HepG2 (cell line): Measurements from ENCODE around the gene FOSL2. TPM values are rescaled to one million over a fixed set of nuclear protein-coding genes. Genes with fewer than 3 reads are reported as not detected.

ENCODE experiments used
- ATAC-seq: fragments of 200-7000 bp; cut with Tn5 transposase; 3 replicates; pipeline ENCODE4 v1.9.1; 2020; ENCODE audit warnings: mild to moderate bottlenecking, moderate library complexity
- BruUV-seq: library from RNA; stranded (reverse); fragments of 400-500 nt; replicated peaks from 2 replicates; lab custom pipeline; 2021; lab: Mats Ljungman, UMichigan
- CTCF ChIA-PET: fragments of 300-600 bp; formaldehyde crosslinking; extraction: SDS; loops from one replicate; lab custom pipeline; 2021; ENCODE audit warnings: low total read pairs, inconsistent platforms, low intra/inter-chr PET ratio; lab: Yijun Ruan, JAX
- POLR2A ChIA-PET: fragments of 350-600 bp; sonication (Branson Sonifier 250); formaldehyde crosslinking; loops from one replicate; lab custom pipeline; 2020; ENCODE audit warnings: antibody characterized with exemption, inconsistent platforms; lab: Yijun Ruan, JAX
- DNase-seq: peaks from one replicate; pipeline ENCODE4 v3.0.0-alpha.2; 2015; ENCODE audit warnings: low spot score
- FAIRE-seq: peaks from 3 replicates; lab custom pipeline; 2011; peaks lifted over from hg19 to GRCh38; lab: Jason Lieb, UNC
- H2AFZ ChIP-seq: one replicate; pipeline ENCODE4 v1.6.1; 2011; ENCODE audit warnings: low read length, inconsistent platforms
- H3K27ac ChIP-seq: fragments of 300-600 bp; 3 replicates; pipeline ENCODE4 v1.8.0; 2011; ENCODE audit warnings: mixed run types, mild to moderate bottlenecking, mixed read lengths, low read length, inconsistent platforms; ENCODE audit not compliant: insufficient read depth; ENCODE audit errors: extremely low read length
- H3K27me3 ChIP-seq, 2 experiments: fragments of 200-600 bp in 1 of 2; 2 replicates in 1 of 2; 3 replicates in 1 of 2; pipeline versions ENCODE4 v1.6.0 to v1.8.0; 2011; ENCODE audit warnings: low read length in 2 of 2, mild to moderate bottlenecking in 2 of 2, moderate library complexity in 2 of 2, inconsistent platforms in 1 of 2; ENCODE audit not compliant: insufficient read depth in 2 of 2, control insufficient read depth in 1 of 2
- H3K36me3 ChIP-seq, 2 experiments: fragments of 200-600 bp in 1 of 2; replicated peaks in 1 of 2; 2 replicates in 1 of 2; 3 replicates in 1 of 2; pipeline versions ENCODE4 v1.5.1 to v1.8.0; 2011; ENCODE audit warnings: low read length in 2 of 2, inconsistent platforms in 1 of 2; ENCODE audit not compliant: insufficient read depth in 2 of 2, control insufficient read depth in 1 of 2
- H3K4me1 ChIP-seq: 2 replicates; pipeline ENCODE4 v1.5.1; 2012; ENCODE audit warnings: low read length, inconsistent platforms; ENCODE audit not compliant: insufficient read depth
- H3K4me2 ChIP-seq: 2 replicates; pipeline ENCODE4 v1.6.0; 2011; ENCODE audit warnings: low read depth, low read length, inconsistent platforms
- H3K4me3 ChIP-seq, 3 experiments: fragments of 200-600 bp in 1 of 3; sonication (generic), shearing (Covaris generic) in 1 of 3; replicated peaks in 1 of 3; 2 replicates each; pipeline ENCODE4 v1.5.1; 2011 to 2016; ENCODE audit warnings: low read length in 3 of 3, inconsistent platforms in 2 of 3, low read depth in 2 of 3, mild to moderate bottlenecking in 2 of 3, control low read depth in 1 of 3, mixed read lengths in 1 of 3; ENCODE audit not compliant: insufficient read depth in 1 of 3
- H3K79me2 ChIP-seq: one replicate; pipeline ENCODE4 v1.6.1; 2011; ENCODE audit warnings: low read length, inconsistent platforms; ENCODE audit not compliant: insufficient read depth
- H3K9ac ChIP-seq: 2 replicates; pipeline ENCODE4 v1.6.0; 2011; ENCODE audit warnings: mild to moderate bottlenecking, low read depth, low read length, inconsistent platforms; ENCODE audit not compliant: insufficient read depth
- H3K9me3 ChIP-seq: 2 replicates; pipeline ENCODE4 v1.5.1; 2012; ENCODE audit warnings: mild to moderate bottlenecking, low read length
- H4K20me1 ChIP-seq: 2 replicates; pipeline ENCODE4 v1.6.0; 2011; ENCODE audit warnings: inconsistent platforms, mild to moderate bottlenecking, low read length, moderate library complexity; ENCODE audit not compliant: insufficient read depth
- KDM4B ChIP-seq: sonication (generic); formaldehyde crosslinking; IDR thresholded peaks from 2 replicates; pipeline ENCODE4 v1.4.0; 2020; ENCODE audit warnings: missing genetic modification reagents
- KLF12 ChIP-seq: sonication (generic); formaldehyde crosslinking; IDR thresholded peaks from 2 replicates; pipeline ENCODE4 v1.4.0; 2020; ENCODE audit warnings: missing genetic modification reagents, borderline replicate concordance
- POLR2AphosphoS2 ChIP-seq: IDR thresholded peaks from 2 replicates; pipeline ENCODE4 v1.6.1; 2011; ENCODE audit warnings: low read depth, low read length, improper control_type of control experiment
- POLR2G ChIP-seq: fragments of 200-400 bp; formaldehyde crosslinking; IDR thresholded peaks from 2 replicates; pipeline ENCODE4 v1.6.1; 2018; ENCODE audit warnings: mild to moderate bottlenecking, low read depth, low read length, moderate library complexity
- ZNF749 ChIP-seq: sonication (generic); formaldehyde crosslinking; IDR thresholded peaks from 2 replicates; pipeline ENCODE4 v1.8.0; 2022; ENCODE audit warnings: mild to moderate bottlenecking, missing genetic modification reagents, moderate library complexity, borderline replicate concordance
- WGBS: methylation state at CpG from one replicate; pipeline ENCODE4 v1.1.6; 2017; ENCODE audit warnings: low lambda C conversion rate; 5-methylcytosine and 5-hydroxymethylcytosine counted together
- in situ Hi-C: cut with HindIII; loops from 2 replicates; pipeline ENCODE4 v1.10.0; 2017; ENCODE audit warnings: low pct_unique_long_range_greater_than_20kb; ENCODE audit not compliant: extremely low pct_ligation_motif_present
- intact Hi-C: fragments of 100-400 bp; cut with micrococcal nuclease; formaldehyde crosslinking; loops from one replicate; pipeline ENCODE4 v1.10.0; 2022; ENCODE audit not compliant: unreplicated experiment
- polyA plus RNA-seq, 8 experiments: library from polyadenylated mRNA; depleted of rRNA in 3 of 8; stranded (reverse) in 7 of 8; unstranded in 1 of 8; fragments of >200 nt; fragmentation: Illumina TruSeq in 4 of 8; extraction: Trizol in 4 of 8; gene quantifications; 2 replicates each; pipeline versions ENCODE4 v1.2.1 to v1.2.3, GENCODE V29; 2011 to 2016; ENCODE audit warnings: low read depth in 4 of 8, missing spikeins in 1 of 8, mixed read lengths in 1 of 8; ENCODE audit not compliant: insufficient read depth in 1 of 8
- total RNA-seq, 5 experiments: library from RNA; depleted of rRNA; stranded (reverse); fragments of >200 nt; fragmentation: Illumina TruSeq; extraction: Trizol; gene quantifications; 2 replicates each; pipeline ENCODE4 v1.2.3, GENCODE V29; 2016; ENCODE audit warnings: low read depth in 1 of 5
- TF ChIP-seq, protein P1 (sequence below): sonication (generic); formaldehyde crosslinking; IDR thresholded peaks from 2 replicates; pipeline ENCODE4 v1.5.1; 2020; ENCODE audit warnings: mild to moderate bottlenecking, missing genetic modification reagents, moderate library complexity

The FOSL2 gene
- total and polyA plus RNA-seq, 2 of the 13 experiments (the other 11 are each of a cell fraction or from before 2014, with no cell fraction given) = 3.4 to 18.1 TPM

DNA sequence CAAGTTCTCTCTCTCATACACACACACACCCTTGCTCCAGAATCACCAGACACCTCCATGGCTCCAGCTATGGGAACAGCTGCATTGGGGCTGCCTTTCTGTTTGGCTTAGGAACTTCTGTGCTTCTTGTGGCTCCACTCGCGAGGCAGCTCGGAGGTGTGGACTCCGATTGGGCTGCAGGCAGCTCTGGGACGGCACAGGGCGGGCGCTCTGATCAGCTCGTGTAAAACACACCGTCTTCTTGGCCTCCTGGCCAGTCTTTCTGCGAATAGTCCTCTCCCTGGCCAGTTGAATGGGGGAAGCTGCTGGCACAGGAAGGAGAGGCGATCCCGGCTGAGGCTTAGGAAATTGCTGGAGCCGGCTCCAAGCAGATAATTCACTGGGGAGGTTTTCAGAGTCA, 22.4 kb downstream of the FOSL2 start:
- Histone ChIP-seq H3K79me2 (no peaks in the 10 kb centered on the region), H3K9ac (no peak overlapping the region), H3K36me3 (peaks cover 29 to 38% of the 10 kb centered on the region in 2 experiments), H3K27me3 (no peaks in the 10 kb centered on the region), H3K9me3 (no peaks in the 10 kb centered on the region), H2AFZ (no peak overlapping the region), H3K4me3 (no peak overlapping the region), H3K4me1 (peaks cover 12% of the 10 kb centered on the region), H4K20me1 (peaks cover 22% of the 10 kb centered on the region; the same call in 1 of the 2 replicates), H3K4me2 (no peak overlapping the region), H3K27ac (no peak overlapping the region)
- BruUV-seq = no TSS peak
- ATAC-seq = no peak
- in situ Hi-C loops = no loop called here
- POLR2A ChIA-PET = no interaction called here
- no peak for DNase-seq
- CTCF ChIA-PET = no interaction called here
- 95% methylated on average over 13 of the region's 13 CpGs for WGBS
- TF ChIP-seq, protein P1, sequence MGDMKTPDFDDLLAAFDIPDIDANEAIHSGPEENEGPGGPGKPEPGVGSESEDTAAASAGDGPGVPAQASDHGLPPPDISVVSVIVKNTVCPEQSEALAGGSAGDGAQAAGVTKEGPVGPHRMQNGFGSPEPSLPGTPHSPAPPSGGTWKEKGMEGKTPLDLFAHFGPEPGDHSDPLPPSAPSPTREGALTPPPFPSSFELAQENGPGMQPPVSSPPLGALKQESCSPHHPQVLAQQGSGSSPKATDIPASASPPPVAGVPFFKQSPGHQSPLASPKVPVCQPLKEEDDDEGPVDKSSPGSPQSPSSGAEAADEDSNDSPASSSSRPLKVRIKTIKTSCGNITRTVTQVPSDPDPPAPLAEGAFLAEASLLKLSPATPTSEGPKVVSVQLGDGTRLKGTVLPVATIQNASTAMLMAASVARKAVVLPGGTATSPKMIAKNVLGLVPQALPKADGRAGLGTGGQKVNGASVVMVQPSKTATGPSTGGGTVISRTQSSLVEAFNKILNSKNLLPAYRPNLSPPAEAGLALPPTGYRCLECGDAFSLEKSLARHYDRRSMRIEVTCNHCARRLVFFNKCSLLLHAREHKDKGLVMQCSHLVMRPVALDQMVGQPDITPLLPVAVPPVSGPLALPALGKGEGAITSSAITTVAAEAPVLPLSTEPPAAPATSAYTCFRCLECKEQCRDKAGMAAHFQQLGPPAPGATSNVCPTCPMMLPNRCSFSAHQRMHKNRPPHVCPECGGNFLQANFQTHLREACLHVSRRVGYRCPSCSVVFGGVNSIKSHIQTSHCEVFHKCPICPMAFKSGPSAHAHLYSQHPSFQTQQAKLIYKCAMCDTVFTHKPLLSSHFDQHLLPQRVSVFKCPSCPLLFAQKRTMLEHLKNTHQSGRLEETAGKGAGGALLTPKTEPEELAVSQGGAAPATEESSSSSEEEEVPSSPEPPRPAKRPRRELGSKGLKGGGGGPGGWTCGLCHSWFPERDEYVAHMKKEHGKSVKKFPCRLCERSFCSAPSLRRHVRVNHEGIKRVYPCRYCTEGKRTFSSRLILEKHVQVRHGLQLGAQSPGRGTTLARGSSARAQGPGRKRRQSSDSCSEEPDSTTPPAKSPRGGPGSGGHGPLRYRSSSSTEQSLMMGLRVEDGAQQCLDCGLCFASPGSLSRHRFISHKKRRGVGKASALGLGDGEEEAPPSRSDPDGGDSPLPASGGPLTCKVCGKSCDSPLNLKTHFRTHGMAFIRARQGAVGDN = peak; percentile 32
- TF ChIP-seq KLF12 (CRISPR knock-in tag) (no peak), KDM4B (CRISPR knock-in tag) (no peak), ZNF749 (CRISPR knock-in tag) (no peak), POLR2AphosphoS2 (peak; percentile 70; the same call in 1 of the 2 replicates), POLR2G (0 out of 2 replicates have a peak, but pooled peaks have one; percentile 28)
- intact Hi-C loops = no loop called here
- FAIRE-seq = no peak
